HepG2 (cell line): ENCODE measurements around the gene PLOD3. TPM values are rescaled to one million over a fixed set of nuclear protein-coding genes. Genes with fewer than 3 reads are reported as not detected.

Source experiments
- E2F5 ChIP-seq: sonication (generic); formaldehyde crosslinking; conservative IDR thresholded peaks from 2 replicates; pipeline ENCODE4 v1.4.0; 2020; ENCODE audit warnings: missing genetic modification reagents
- HMGXB3 ChIP-seq: sonication (generic); formaldehyde crosslinking; IDR thresholded peaks from 2 replicates; pipeline ENCODE4 v1.4.0; 2020; ENCODE audit warnings: missing genetic modification reagents, borderline replicate concordance
- IRF1 ChIP-seq: sonication (generic); formaldehyde crosslinking; IDR thresholded peaks from 2 replicates; pipeline ENCODE4 v1.4.0; 2020; ENCODE audit warnings: low read depth, mild to moderate bottlenecking, missing genetic modification reagents
- NPAS2 ChIP-seq: sonication (generic); formaldehyde crosslinking; IDR thresholded peaks from 2 replicates; pipeline ENCODE4 v1.8.0; 2022; ENCODE audit warnings: mild to moderate bottlenecking, missing genetic modification reagents, borderline replicate concordance
- POGZ ChIP-seq: sonication (generic); formaldehyde crosslinking; IDR thresholded peaks from 2 replicates; pipeline ENCODE4 v1.4.0; 2020; ENCODE audit warnings: mild to moderate bottlenecking, missing genetic modification reagents
- SIN3B ChIP-seq: fragments of 150-350 bp; IDR thresholded peaks from 2 replicates; pipeline ENCODE4 v1.6.1; 2014; ENCODE audit warnings: low read length
- SKIL ChIP-seq: sonication (generic); formaldehyde crosslinking; IDR thresholded peaks from 2 replicates; pipeline ENCODE4 v1.8.0; 2022; ENCODE audit warnings: missing genetic modification reagents, mild to moderate bottlenecking, moderate library complexity, borderline replicate concordance
- TARDBP ChIP-seq: sonication (generic); formaldehyde crosslinking; IDR thresholded peaks from 2 replicates; pipeline ENCODE4 v1.8.0; 2022; ENCODE audit warnings: mild to moderate bottlenecking, missing genetic modification reagents
- ZBTB21 ChIP-seq: sonication (generic); formaldehyde crosslinking; IDR thresholded peaks from 2 replicates; pipeline ENCODE4 v1.4.0; 2020; ENCODE audit warnings: missing genetic modification reagents
- ZGPAT ChIP-seq: IDR thresholded peaks from 2 replicates; pipeline ENCODE4 v1.6.1; 2016; ENCODE audit warnings: mild to moderate bottlenecking
- ZNF7 ChIP-seq: IDR thresholded peaks from 2 replicates; pipeline ENCODE4 v1.6.1; 2016; ENCODE audit warnings: missing biosample characterization, missing genetic modification reagents
- polyA plus RNA-seq, 8 experiments: library from polyadenylated mRNA; depleted of rRNA in 3 of 8; stranded (reverse) in 7 of 8; unstranded in 1 of 8; fragments of >200 nt; fragmentation: Illumina TruSeq in 4 of 8; extraction: Trizol in 4 of 8; gene quantifications; 2 replicates each; pipeline versions ENCODE4 v1.2.1 to v1.2.3, GENCODE V29; 2011 to 2016; ENCODE audit warnings: low read depth in 4 of 8, missing spikeins in 1 of 8, mixed read lengths in 1 of 8; ENCODE audit not compliant: insufficient read depth in 1 of 8
- total RNA-seq, 5 experiments: library from RNA; depleted of rRNA; stranded (reverse); fragments of >200 nt; fragmentation: Illumina TruSeq; extraction: Trizol; gene quantifications; 2 replicates each; pipeline ENCODE4 v1.2.3, GENCODE V29; 2016; ENCODE audit warnings: low read depth in 1 of 5
- TF ChIP-seq, protein P1 (sequence below): sonication (generic); formaldehyde crosslinking; IDR thresholded peaks from 2 replicates; pipeline ENCODE4 v1.5.1; 2020; ENCODE audit warnings: missing genetic modification reagents, mild to moderate bottlenecking, borderline replicate concordance
- TF ChIP-seq, protein P2 (sequence below): IDR thresholded peaks from 2 replicates; pipeline ENCODE4 v1.6.1; 2016

Gene PLOD3
- total and polyA plus RNA-seq, 2 of the 13 experiments (the other 11 are each of a cell fraction or from before 2014, with no cell fraction given) = 65.8 to 67.4 TPM

- TF ChIP-seq, protein P1, sequence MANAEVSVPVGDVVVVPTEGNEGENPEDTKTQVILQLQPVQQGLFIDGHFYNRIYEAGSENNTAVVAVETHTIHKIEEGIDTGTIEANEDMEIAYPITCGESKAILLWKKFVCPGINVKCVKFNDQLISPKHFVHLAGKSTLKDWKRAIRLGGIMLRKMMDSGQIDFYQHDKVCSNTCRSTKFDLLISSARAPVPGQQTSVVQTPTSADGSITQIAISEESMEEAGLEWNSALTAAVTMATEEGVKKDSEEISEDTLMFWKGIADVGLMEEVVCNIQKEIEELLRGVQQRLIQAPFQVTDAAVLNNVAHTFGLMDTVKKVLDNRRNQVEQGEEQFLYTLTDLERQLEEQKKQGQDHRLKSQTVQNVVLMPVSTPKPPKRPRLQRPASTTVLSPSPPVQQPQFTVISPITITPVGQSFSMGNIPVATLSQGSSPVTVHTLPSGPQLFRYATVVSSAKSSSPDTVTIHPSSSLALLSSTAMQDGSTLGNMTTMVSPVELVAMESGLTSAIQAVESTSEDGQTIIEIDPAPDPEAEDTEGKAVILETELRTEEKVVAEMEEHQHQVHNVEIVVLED (CRISPR knock-in tag) = peak; percentile 33; the same call in 1 of the 2 replicates
- TF ChIP-seq ZGPAT (peak; percentile 77), E2F5 (0 out of 2 replicates have a peak, but pooled peaks have one; percentile 20), IRF1 (CRISPR knock-in tag) (no peak), SKIL (CRISPR knock-in tag) (peak; percentile 95), SIN3B (no peak), ZBTB21 (0 out of 2 replicates have a peak, but pooled peaks have one; percentile 31), POGZ (CRISPR knock-in tag) (0 out of 2 replicates have a peak, but pooled peaks have one; percentile 10), HMGXB3 (peak; percentile 65; the same call in 1 of the 2 replicates), NPAS2 (CRISPR knock-in tag) (no peak), TARDBP (CRISPR knock-in tag) (peak; percentile 80; the same call in 1 of the 2 replicates), ZNF7 (CRISPR knock-in tag) (no peak)
- TF ChIP-seq, protein P2, sequence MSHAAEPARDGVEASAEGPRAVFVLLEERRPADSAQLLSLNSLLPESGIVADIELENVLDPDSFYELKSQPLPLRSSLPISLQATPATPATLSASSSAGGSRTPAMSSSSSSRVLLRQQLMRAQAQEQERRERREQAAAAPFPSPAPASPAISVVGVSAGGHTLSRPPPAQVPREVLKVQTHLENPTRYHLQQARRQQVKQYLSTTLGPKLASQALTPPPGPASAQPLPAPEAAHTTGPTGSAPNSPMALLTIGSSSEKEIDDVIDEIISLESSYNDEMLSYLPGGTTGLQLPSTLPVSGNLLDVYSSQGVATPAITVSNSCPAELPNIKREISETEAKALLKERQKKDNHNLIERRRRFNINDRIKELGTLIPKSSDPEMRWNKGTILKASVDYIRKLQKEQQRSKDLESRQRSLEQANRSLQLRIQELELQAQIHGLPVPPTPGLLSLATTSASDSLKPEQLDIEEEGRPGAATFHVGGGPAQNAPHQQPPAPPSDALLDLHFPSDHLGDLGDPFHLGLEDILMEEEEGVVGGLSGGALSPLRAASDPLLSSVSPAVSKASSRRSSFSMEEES (CRISPR knock-in tag) = peak; percentile 66
These were observed 16.4 kb downstream of the PLOD3 start, which contains the start of gene MOGAT3 (continued) for GRCh38 chr7:101200862-101201599.
